Chondrocyte (in vitro differentiated cells): ENCODE data around the gene SCUBE1. TPM values are rescaled to one million over a fixed set of nuclear protein-coding genes. Genes with fewer than 3 reads are reported as not detected.
A peak's percentile ranks its signal among the peaks of the same experiment; 100 is the strongest.

ENCODE experiments used
- DNase-seq: peaks from one replicate; pipeline ENCODE4 v3.0.0; 2021; ENCODE audit warnings: mixed read lengths, low spot score
- H3K27ac Mint-ChIP-seq: one replicate; pipeline ENCODE4 v1.8.0; 2021; ENCODE audit warnings: mild to moderate bottlenecking, moderate library complexity, mixed read lengths; ENCODE audit not compliant: unreplicated experiment
- H3K27me3 Mint-ChIP-seq: 2 replicates; pipeline ENCODE4 v1.8.0; 2021; ENCODE audit warnings: low read depth, mixed read lengths
- H3K36me3 Mint-ChIP-seq: 2 replicates; pipeline ENCODE4 v1.8.0; 2021; ENCODE audit warnings: low read depth, mixed read lengths
- H3K4me1 Mint-ChIP-seq: 2 replicates; pipeline ENCODE4 v1.8.0; 2021; ENCODE audit warnings: low read depth, mild to moderate bottlenecking, mixed read lengths
- H3K4me3 Mint-ChIP-seq: one replicate; pipeline ENCODE4 v1.8.0; 2021; ENCODE audit warnings: mild to moderate bottlenecking, moderate library complexity, mixed read lengths; ENCODE audit not compliant: unreplicated experiment
- H3K9me3 Mint-ChIP-seq: 2 replicates; pipeline ENCODE4 v1.8.0; 2021; ENCODE audit warnings: low read depth, mixed read lengths
- CTCF ChIP-seq: fragments of 200-600 bp; sonication (generic); IDR thresholded peaks from 2 replicates; pipeline ENCODE4 v1.5.0; 2021; ENCODE audit warnings: antibody characterized with exemption, mild to moderate bottlenecking, moderate library complexity
- total RNA-seq: library from RNA; stranded (reverse); gene quantifications from 3 replicates; pipeline ENCODE4 v1.2.1, GENCODE V29; 2021

SCUBE1 gene
- total RNA-seq, 1 donor from 2014 or later, result 3.2 TPM

GRCh38 chr22:43201486-43202219 is 141.5 kb downstream of the SCUBE1 start:
- H3K4me1 Mint-ChIP-seq, result peaks cover 25% of the 10 kb centered on the region
- TF ChIP-seq CTCF, result no peak
- H3K9me3 Mint-ChIP-seq, result peaks cover 3% of the 10 kb centered on the region
- H3K27me3 Mint-ChIP-seq, result no peaks in the 10 kb centered on the region
- H3K27ac Mint-ChIP-seq, result no peak overlapping the region
- H3K36me3 Mint-ChIP-seq, result no peaks in the 10 kb centered on the region
- no peak overlapping the region for H3K4me3 Mint-ChIP-seq
- peak; percentile 75 for DNase-seq

- H3K36me3 Mint-ChIP-seq, result no peaks in the 10 kb centered on the region
- no peak overlapping the region for H3K27ac Mint-ChIP-seq
- H3K4me1 Mint-ChIP-seq, result peaks cover 27% of the 10 kb centered on the region
- H3K27me3 Mint-ChIP-seq, result no peaks in the 10 kb centered on the region
- no peak for TF ChIP-seq CTCF
- H3K4me3 Mint-ChIP-seq, result no peak overlapping the region
- H3K9me3 Mint-ChIP-seq, result peaks cover 3% of the 10 kb centered on the region
- peak; percentile 68 for DNase-seq
Measured at GRCh38 chr22:43200555-43200954, 142.6 kb downstream of the SCUBE1 start.

- no peaks in the 10 kb centered on the region for H3K27me3 Mint-ChIP-seq
- no peak overlapping the region for H3K27ac Mint-ChIP-seq
- H3K9me3 Mint-ChIP-seq, result peaks cover 3% of the 10 kb centered on the region
- DNase-seq, result peak; percentile 90
- no peak overlapping the region for H3K4me3 Mint-ChIP-seq
- no peaks in the 10 kb centered on the region for H3K36me3 Mint-ChIP-seq
- peaks cover 27% of the 10 kb centered on the region for H3K4me1 Mint-ChIP-seq
- no peak for TF ChIP-seq CTCF
Measured at GRCh38 chr22:43200031-43200430, 143.1 kb downstream of the SCUBE1 start.

- Mint-ChIP-seq H3K9me3 (peaks cover 3% of the 10 kb centered on the region), H3K4me3 (no peak overlapping the region), H3K27ac (no peak overlapping the region), H3K4me1 (peaks cover 27% of the 10 kb centered on the region), H3K36me3 (no peaks in the 10 kb centered on the region), H3K27me3 (no peaks in the 10 kb centered on the region)
- TF ChIP-seq CTCF, result no peak
- DNase-seq, result peak; percentile 61
Measured at GRCh38 chr22:43199541-43199940, 143.6 kb downstream of the SCUBE1 start.

GRCh38 chr22:43198936-43199335 is 144.2 kb downstream of the SCUBE1 start:
- Mint-ChIP-seq H3K4me3 (no peak overlapping the region), H3K27ac (peak overlapping the region; percentile 89)
- TF ChIP-seq CTCF, result no peak

More at GRCh38 chr22:43198936-43199335, 144.2 kb downstream of the SCUBE1 start:
- peaks cover 27% of the 10 kb centered on the region for H3K4me1 Mint-ChIP-seq
- H3K36me3 Mint-ChIP-seq, result no peaks in the 10 kb centered on the region
- H3K27me3 Mint-ChIP-seq, result no peaks in the 10 kb centered on the region
- peaks cover 3% of the 10 kb centered on the region for H3K9me3 Mint-ChIP-seq
- peak; percentile 18 for DNase-seq
